Lung (tissue), 12 donors: Measurements from ENCODE around the gene PEX16. TPM values are rescaled to one million over a fixed set of nuclear protein-coding genes. Genes with fewer than 3 reads are reported as not detected.

Experiments used
- ATAC-seq: fragments of 200-7000 bp; cut with Tn5 transposase; one replicate; pipeline ENCODE4 v1.9.1; 2020; ENCODE audit warnings: moderate number of reproducible peaks; ENCODE audit not compliant: insufficient read depth, low FRiP score
- DNase-seq, 3 donors: peaks; one replicate each; pipeline ENCODE4 v3.0.0-alpha.2; 2013 to 2017
- H3K27ac ChIP-seq, 2 donors: one replicate each; pipeline ENCODE4 v1.5.1; 2013; ENCODE audit warnings: mild to moderate bottlenecking in 2 of 2, moderate library complexity in 2 of 2, control low read depth in 1 of 2, inconsistent platforms in 1 of 2, low read depth in 1 of 2, low read length in 1 of 2
- H3K27me3 ChIP-seq, 3 donors: one replicate each; pipeline ENCODE4 v1.5.1; 2013; ENCODE audit warnings: low read length in 2 of 3; ENCODE audit not compliant: control insufficient read depth in 3 of 3, insufficient read depth in 3 of 3
- H3K36me3 ChIP-seq, 4 donors: one replicate each; pipeline ENCODE4 v1.5.1; 2013; ENCODE audit warnings: low read length in 4 of 4, mild to moderate bottlenecking in 1 of 4, moderate library complexity in 1 of 4; ENCODE audit not compliant: control insufficient read depth in 4 of 4, insufficient read depth in 4 of 4
- H3K4me1 ChIP-seq, 5 donors: one replicate each; pipeline ENCODE4 v1.5.1; 2013; ENCODE audit warnings: low read length in 5 of 5, mild to moderate bottlenecking in 2 of 5, moderate library complexity in 1 of 5; ENCODE audit not compliant: control insufficient read depth in 5 of 5, insufficient read depth in 5 of 5
- H3K4me3 ChIP-seq: one replicate; pipeline ENCODE4 v1.5.1; 2013; ENCODE audit warnings: mild to moderate bottlenecking, control low read depth, moderate library complexity
- H3K9ac ChIP-seq, 2 donors: one replicate each; pipeline ENCODE4 v1.5.1; 2013; ENCODE audit warnings: low read length in 2 of 2, control low read depth in 1 of 2; ENCODE audit not compliant: insufficient read depth in 1 of 2
- H3K9me3 ChIP-seq, 4 donors: one replicate each; pipeline ENCODE4 v1.5.1; 2013; ENCODE audit warnings: low read length in 3 of 4, mild to moderate bottlenecking in 1 of 4, moderate library complexity in 1 of 4; ENCODE audit not compliant: control insufficient read depth in 4 of 4, insufficient read depth in 3 of 4
- WGBS, 2 donors: extraction: QIAGEN DNeasy Blood & Tissue Kit; methylation state at CpG; one replicate each; pipeline ENCODE4 v1.1.7; 2013; 5-methylcytosine and 5-hydroxymethylcytosine counted together
- polyA plus RNA-seq, 2 donors: library from polyadenylated mRNA; stranded (reverse); fragments of 200-250 nt; gene quantifications; one replicate each; pipeline ENCODE4 v1.2.1, GENCODE V29; 2013
- total RNA-seq, 2 donors: library from RNA; depleted of rRNA in 1 of 2; stranded (reverse); fragments of >200 nt in 1 of 2; gene quantifications; one replicate each; pipeline ENCODE4 v1.2.1, GENCODE V29; 2014 to 2021
- TF ChIP-seq, protein P1 (sequence below): IDR thresholded peaks from 2 replicates; pipeline ENCODE4 v1.5.1; 2012; ENCODE audit warnings: mild to moderate bottlenecking; ENCODE audit errors: control extremely low read depth, extremely low read depth
- donor health status: control.
- donor health status: control.
- donor health status: Bipolar disorder and iron deficiency.
- donor health status: healthy.
- donor health status: DM: yes; HTN: yes; CAD: no.

PEX16 gene
- total and polyA plus RNA-seq, 4 donors, result 14.2 to 38.2 (median 35.8) TPM

- peaks cover 5 to 42% (median 14%) of the 10 kb centered on the region in 4 donors for H3K36me3 ChIP-seq
- ATAC-seq (no peak), DNase-seq (no peak)
- TF ChIP-seq, protein P1, sequence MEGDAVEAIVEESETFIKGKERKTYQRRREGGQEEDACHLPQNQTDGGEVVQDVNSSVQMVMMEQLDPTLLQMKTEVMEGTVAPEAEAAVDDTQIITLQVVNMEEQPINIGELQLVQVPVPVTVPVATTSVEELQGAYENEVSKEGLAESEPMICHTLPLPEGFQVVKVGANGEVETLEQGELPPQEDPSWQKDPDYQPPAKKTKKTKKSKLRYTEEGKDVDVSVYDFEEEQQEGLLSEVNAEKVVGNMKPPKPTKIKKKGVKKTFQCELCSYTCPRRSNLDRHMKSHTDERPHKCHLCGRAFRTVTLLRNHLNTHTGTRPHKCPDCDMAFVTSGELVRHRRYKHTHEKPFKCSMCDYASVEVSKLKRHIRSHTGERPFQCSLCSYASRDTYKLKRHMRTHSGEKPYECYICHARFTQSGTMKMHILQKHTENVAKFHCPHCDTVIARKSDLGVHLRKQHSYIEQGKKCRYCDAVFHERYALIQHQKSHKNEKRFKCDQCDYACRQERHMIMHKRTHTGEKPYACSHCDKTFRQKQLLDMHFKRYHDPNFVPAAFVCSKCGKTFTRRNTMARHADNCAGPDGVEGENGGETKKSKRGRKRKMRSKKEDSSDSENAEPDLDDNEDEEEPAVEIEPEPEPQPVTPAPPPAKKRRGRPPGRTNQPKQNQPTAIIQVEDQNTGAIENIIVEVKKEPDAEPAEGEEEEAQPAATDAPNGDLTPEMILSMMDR, result no peak
- no peak overlapping the region for H3K4me3 ChIP-seq
- WGBS, 2 donors, result 88 to 90% methylated on average over 13 of the region's 13 CpGs
- no peak overlapping the region for H3K9ac ChIP-seq
- no peaks in the 10 kb centered on the region for H3K9me3 ChIP-seq
- H3K4me1 ChIP-seq, result peaks cover 0 to 15% (median 0%) of the 10 kb centered on the region in 5 donors
- H3K27ac ChIP-seq, result no peak overlapping the region
- H3K27me3 ChIP-seq, result no peaks in the 10 kb centered on the region
Observed at GRCh38 chr11:45915446-45915845, 2.2 kb downstream of the PEX16 start.

DNA sequence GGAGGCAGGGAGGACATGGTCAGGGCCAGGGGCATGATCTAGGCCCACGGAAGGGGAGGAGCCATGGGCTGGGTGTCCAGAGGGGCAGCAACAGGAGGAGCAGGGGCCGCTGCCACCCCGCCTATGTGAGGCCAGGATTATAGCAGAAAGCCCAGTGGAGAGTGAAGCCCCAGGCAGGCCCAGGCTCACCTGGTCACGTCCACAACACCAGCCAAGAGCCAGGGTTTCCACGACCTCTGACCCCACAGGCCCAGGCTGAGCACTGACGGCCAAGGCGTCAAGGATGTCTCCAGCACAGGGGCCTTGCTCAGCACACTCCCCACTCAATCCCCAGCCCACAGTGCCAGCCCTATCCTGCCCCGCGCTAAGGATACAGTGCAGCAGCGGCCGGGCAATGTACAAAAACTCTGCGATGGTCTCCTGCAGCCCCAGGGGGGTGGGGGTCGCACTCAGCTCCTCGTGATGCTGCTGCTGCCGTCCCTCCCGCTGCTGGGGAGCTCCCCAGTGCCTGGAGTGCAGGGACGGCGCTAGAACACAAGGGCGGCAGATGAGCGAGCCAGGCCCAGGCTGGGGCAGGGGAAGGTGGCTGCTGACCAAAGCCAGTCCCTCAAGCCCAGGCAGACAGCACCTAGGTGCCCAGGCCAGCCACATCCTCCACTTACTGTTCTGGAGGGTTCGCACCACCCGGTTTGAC, 3.6 kb downstream of the PEX16 start:
- H3K4me3 ChIP-seq, result no peak overlapping the region
- ATAC-seq (no peak), DNase-seq (no peak)
- no peak overlapping the region for H3K9ac ChIP-seq
- peaks cover 0 to 15% (median 0%) of the 10 kb centered on the region in 5 donors for H3K4me1 ChIP-seq
- H3K36me3 ChIP-seq, result peaks cover 5 to 56% (median 14%) of the 10 kb centered on the region in 4 donors
- 89 to 93% methylated on average over 22 of the region's 22 CpGs for WGBS, 2 donors
- H3K9me3 ChIP-seq, result no peaks in the 10 kb centered on the region
- no peak overlapping the region for H3K27ac ChIP-seq
- TF ChIP-seq, protein P1, result no peak
- H3K27me3 ChIP-seq, result no peaks in the 10 kb centered on the region

GRCh38 chr11:45913514-45913913, 4.2 kb downstream of the PEX16 start:
- Histone ChIP-seq H3K4me3 (no peak overlapping the region), H3K4me1 (peaks cover 0 to 12% (median 0%) of the 10 kb centered on the region in 5 donors), H3K9ac (no peak overlapping the region), H3K27ac (no peak overlapping the region), H3K9me3 (no peaks in the 10 kb centered on the region), H3K27me3 (no peaks in the 10 kb centered on the region), H3K36me3 (peaks cover 5 to 59% (median 14%) of the 10 kb centered on the region in 4 donors)
- WGBS, 2 donors, result 96% methylated on average over 19 of the region's 19 CpGs
- DNase-seq, result no peak
- TF ChIP-seq, protein P1, result no peak
- ATAC-seq, result no peak
